ENCODE measurements around the gene NEK2. TPM values are rescaled to one million over a fixed set of nuclear protein-coding genes. Genes with fewer than 3 reads are reported as not detected.
"Not testable (repeated sequence)": the region's sequence is repeated elsewhere in the genome, so short reads cannot be mapped to it uniquely, and the experiment has no call there.

NEK2 gene
- total RNA-seq, 2 experiments from 2014 or later = 32.3 to 38.8 TPM

- CTCF ChIA-PET = no interaction called here
Observed at GRCh38 chr1:211640301-211640630, 35.2 kb downstream of the NEK2 start.

GRCh38 chr1:211639475-211640300, 35.7 kb downstream of the NEK2 start:
- no peak overlapping the region for H3K27ac Mint-ChIP-seq
- intact Hi-C loops (cut with DNase I, micrococcal nuclease) = no loop called here
- peaks cover 9% of the 10 kb centered on the region for H3K4me1 Mint-ChIP-seq
- POLR2A ChIA-PET = no interaction called here
- H3K4me3 Mint-ChIP-seq = no peak overlapping the region
- ATAC-seq (no peak), DNase-seq (no peak)
- CTCF ChIA-PET = interaction anchor here (0.6 to 0.7 kb wide), 2 partner anchors 33 to 334 kb away, joined by 3 to 4 read pairs; no protein-coding TSS in a partner anchor
- H3K36me3 Mint-ChIP-seq (ENCODE audit: low read depth) = no peaks in the 10 kb centered on the region
- no peaks in the 10 kb centered on the region for H3K9me3 Mint-ChIP-seq (ENCODE audit: low read depth)
- H3K27me3 Mint-ChIP-seq = no peaks in the 10 kb centered on the region

More at GRCh38 chr1:211640301-211640630, 35.2 kb downstream of the NEK2 start:
- no peaks in the 10 kb centered on the region for H3K9me3 Mint-ChIP-seq (ENCODE audit: low read depth)
- POLR2A ChIA-PET = no interaction called here
- no peaks in the 10 kb centered on the region for H3K27me3 Mint-ChIP-seq
- intact Hi-C loops (cut with DNase I, micrococcal nuclease) = no loop called here
- peaks cover 9% of the 10 kb centered on the region for H3K4me1 Mint-ChIP-seq
- ATAC-seq (no peak), DNase-seq (no peak)
- no peak overlapping the region for H3K4me3 Mint-ChIP-seq
- no peaks in the 10 kb centered on the region for H3K36me3 Mint-ChIP-seq (ENCODE audit: low read depth)
- H3K27ac Mint-ChIP-seq = no peak overlapping the region

GRCh38 chr1:211638689-211639101, 36.7 kb downstream of the NEK2 start:
- ATAC-seq (no peak), DNase-seq (no peak)
- no peak overlapping the region for H3K27ac Mint-ChIP-seq
- ChIA-PET CTCF (interaction anchor here (0.6 kb wide), 1 partner anchor 333 kb away, joined by 3 read pairs; no protein-coding TSS in a partner anchor), POLR2A (no interaction called here)
- intact Hi-C loops (cut with DNase I, micrococcal nuclease) = no loop called here
- peaks cover 7% of the 10 kb centered on the region for H3K4me1 Mint-ChIP-seq
- no peaks in the 10 kb centered on the region for H3K36me3 Mint-ChIP-seq (ENCODE audit: low read depth)
- no peaks in the 10 kb centered on the region for H3K9me3 Mint-ChIP-seq (ENCODE audit: low read depth)
- no peak overlapping the region for H3K4me3 Mint-ChIP-seq
- H3K27me3 Mint-ChIP-seq = no peaks in the 10 kb centered on the region

GRCh38 chr1:211638246-211638645, 37.2 kb downstream of the NEK2 start:
- POLR2A ChIA-PET = no interaction called here
- H3K4me1 Mint-ChIP-seq = peaks cover 2% of the 10 kb centered on the region
- intact Hi-C loops (cut with DNase I, micrococcal nuclease) = no loop called here
- CTCF ChIA-PET = interaction anchor here (0.6 kb wide), 1 partner anchor 182 kb away, joined by 4 read pairs; no protein-coding TSS in a partner anchor
- ATAC-seq (no peak), DNase-seq (no peak)
- H3K4me3 Mint-ChIP-seq = no peak overlapping the region
- no peaks in the 10 kb centered on the region for H3K27me3 Mint-ChIP-seq
- H3K9me3 Mint-ChIP-seq (ENCODE audit: low read depth) = no peaks in the 10 kb centered on the region
- no peaks in the 10 kb centered on the region for H3K36me3 Mint-ChIP-seq (ENCODE audit: low read depth)
- H3K27ac Mint-ChIP-seq = no peak overlapping the region

GRCh38 chr1:211637066-211637465, 38.4 kb downstream of the NEK2 start:
- Mint-ChIP-seq H3K27ac (no peak overlapping the region), H3K9me3 (ENCODE audit: low read depth) (no peaks in the 10 kb centered on the region), H3K27me3 (no peaks in the 10 kb centered on the region), H3K4me1 (no peaks in the 10 kb centered on the region), H3K4me3 (no peak overlapping the region), H3K36me3 (ENCODE audit: low read depth) (no peaks in the 10 kb centered on the region)
- no peak for ATAC-seq
- DNase-seq = no peak
- intact Hi-C loops (cut with DNase I, micrococcal nuclease) = no loop called here
- CTCF ChIA-PET = no interaction called here
- POLR2A ChIA-PET = no interaction called here

- DNase-seq; H3K36me3 Mint-ChIP-seq (ENCODE audit: low read depth); H3K4me1 Mint-ChIP-seq; CTCF ChIA-PET; H3K4me3 Mint-ChIP-seq; H3K9me3 Mint-ChIP-seq (ENCODE audit: low read depth); H3K27ac Mint-ChIP-seq; ATAC-seq; POLR2A ChIA-PET; H3K27me3 Mint-ChIP-seq; intact Hi-C loops (cut with DNase I, micrococcal nuclease): not testable (repeated sequence)
Observed at GRCh38 chr1:211636575-211637029, 38.8 kb downstream of the NEK2 start.

- no peaks in the 10 kb centered on the region for H3K4me1 Mint-ChIP-seq
- no peak overlapping the region for H3K27ac Mint-ChIP-seq
- POLR2A ChIA-PET = no interaction called here
- no peaks in the 10 kb centered on the region for H3K9me3 Mint-ChIP-seq (ENCODE audit: low read depth)
- no peaks in the 10 kb centered on the region for H3K36me3 Mint-ChIP-seq (ENCODE audit: low read depth)
- CTCF ChIA-PET = no interaction called here
- DNase-seq = no peak
- ATAC-seq = no peak
- no peak overlapping the region for H3K4me3 Mint-ChIP-seq
- intact Hi-C loops (cut with DNase I, micrococcal nuclease) = no loop called here
- no peaks in the 10 kb centered on the region for H3K27me3 Mint-ChIP-seq
Observed at GRCh38 chr1:211635597-211636205, 39.7 kb downstream of the NEK2 start.

GRCh38 chr1:211634931-211635330, 40.5 kb downstream of the NEK2 start:
- ATAC-seq (no peak), DNase-seq (no peak)
- Mint-ChIP-seq H3K4me1 (no peaks in the 10 kb centered on the region), H3K27me3 (no peaks in the 10 kb centered on the region), H3K4me3 (no peak overlapping the region), H3K9me3 (ENCODE audit: low read depth) (no peaks in the 10 kb centered on the region), H3K36me3 (ENCODE audit: low read depth) (no peaks in the 10 kb centered on the region), H3K27ac (no peak overlapping the region)
- CTCF ChIA-PET = interaction anchor here (0.6 to 0.8 kb wide), 3 partner anchors 8 to 602 kb away, joined by 3 to 4 read pairs (median 3); no protein-coding TSS in a partner anchor
- POLR2A ChIA-PET = no interaction called here
- intact Hi-C loops (cut with DNase I, micrococcal nuclease) = no loop called here

GRCh38 chr1:211634461-211634860, 41.0 kb downstream of the NEK2 start:
- Mint-ChIP-seq H3K27me3 (no peaks in the 10 kb centered on the region), H3K4me1 (no peaks in the 10 kb centered on the region), H3K9me3 (ENCODE audit: low read depth) (no peaks in the 10 kb centered on the region), H3K36me3 (ENCODE audit: low read depth) (no peaks in the 10 kb centered on the region), H3K4me3 (no peak overlapping the region), H3K27ac (no peak overlapping the region)
- intact Hi-C loops (cut with DNase I, micrococcal nuclease) = no loop called here
- DNase-seq (no peak), ATAC-seq (no peak)
- ChIA-PET CTCF (interaction anchor here (0.6 to 1.1 kb wide), 4 partner anchors 9 to 603 kb away, joined by 3 to 4 read pairs (median 4); no protein-coding TSS in a partner anchor), POLR2A (no interaction called here)

GRCh38 chr1:211633524-211633846, 41.9 kb downstream of the NEK2 start:
- POLR2A ChIA-PET = no interaction called here

GRCh38 chr1:211632808-211633523, 42.5 kb downstream of the NEK2 start:
- intact Hi-C loops (cut with DNase I, micrococcal nuclease) = no loop called here
- POLR2A ChIA-PET = no interaction called here
- peak; percentile 19 for ATAC-seq
- H3K27me3 Mint-ChIP-seq = no peaks in the 10 kb centered on the region
- DNase-seq = no peak
- H3K4me1 Mint-ChIP-seq = no peaks in the 10 kb centered on the region
- no peaks in the 10 kb centered on the region for H3K36me3 Mint-ChIP-seq (ENCODE audit: low read depth)
- no peak overlapping the region for H3K27ac Mint-ChIP-seq
- CTCF ChIA-PET = interaction anchor here (1.1 kb wide), 2 partner anchors 26 to 44 kb away, joined by 3 to 4 read pairs; no protein-coding TSS in a partner anchor
- H3K4me3 Mint-ChIP-seq = no peak overlapping the region
- H3K9me3 Mint-ChIP-seq (ENCODE audit: low read depth) = no peaks in the 10 kb centered on the region

More at GRCh38 chr1:211633524-211633846, 41.9 kb downstream of the NEK2 start:
- no peaks in the 10 kb centered on the region for H3K36me3 Mint-ChIP-seq (ENCODE audit: low read depth)
- no peaks in the 10 kb centered on the region for H3K27me3 Mint-ChIP-seq
- ATAC-seq (no peak), DNase-seq (no peak)
- H3K9me3 Mint-ChIP-seq (ENCODE audit: low read depth) = no peaks in the 10 kb centered on the region
- intact Hi-C loops (cut with DNase I, micrococcal nuclease) = no loop called here
- H3K4me3 Mint-ChIP-seq = no peak overlapping the region
- no peaks in the 10 kb centered on the region for H3K4me1 Mint-ChIP-seq
- no peak overlapping the region for H3K27ac Mint-ChIP-seq
- CTCF ChIA-PET = interaction anchor here (1.1 kb wide), 2 partner anchors 27 to 43 kb away, joined by 3 to 4 read pairs; no protein-coding TSS in a partner anchor
